Activated T-cell treated with anti-CD3 and anti-CD28 coated beads, Interleukin-2, amount 50 U/mL, for 24 hours (primary cell): ENCODE results near the gene USP35.
"Not testable (repeated sequence)": the region's sequence is repeated elsewhere in the genome, so short reads cannot be mapped to it uniquely, and the experiment has no call there.

Source experiments
- DNase-seq: peaks from one replicate; pipeline ENCODE4 v3.0.0-alpha.2; 2020
- H3K27ac Mint-ChIP-seq: 2 replicates; pipeline ENCODE4 v1.8.0; 2020; ENCODE audit warnings: mild to moderate bottlenecking, mixed read lengths
- H3K27me3 Mint-ChIP-seq: 2 replicates; pipeline ENCODE4 v1.8.0; 2020; ENCODE audit warnings: mixed read lengths
- H3K36me3 Mint-ChIP-seq: 2 replicates; pipeline ENCODE4 v1.8.0; 2020; ENCODE audit warnings: low read depth, mixed read lengths
- H3K4me1 Mint-ChIP-seq: 2 replicates; pipeline ENCODE4 v1.8.0; 2020; ENCODE audit warnings: low read depth, mixed read lengths
- H3K4me3 Mint-ChIP-seq: 2 replicates; pipeline ENCODE4 v1.8.0; 2020; ENCODE audit warnings: mild to moderate bottlenecking, moderate library complexity, mixed read lengths
- H3K9me3 Mint-ChIP-seq: 2 replicates; pipeline ENCODE4 v1.8.0; 2020; ENCODE audit warnings: mixed read lengths

USP35 gene

GRCh38 chr11:78223320-78223954, 34.7 kb downstream of the USP35 start:
- H3K4me3 Mint-ChIP-seq = no peak overlapping the region
- H3K36me3 Mint-ChIP-seq = peaks cover 22% of the 10 kb centered on the region
- peaks cover 27% of the 10 kb centered on the region for H3K4me1 Mint-ChIP-seq
- H3K27me3 Mint-ChIP-seq = no peaks in the 10 kb centered on the region
- DNase-seq = no peak
- H3K27ac Mint-ChIP-seq = no peak overlapping the region
- no peaks in the 10 kb centered on the region for H3K9me3 Mint-ChIP-seq

- H3K9me3 Mint-ChIP-seq = no peaks in the 10 kb centered on the region
- H3K36me3 Mint-ChIP-seq = peaks cover 16% of the 10 kb centered on the region
- H3K27ac Mint-ChIP-seq = peak overlapping the region; percentile 1
- peaks cover 27% of the 10 kb centered on the region for H3K4me1 Mint-ChIP-seq
- no peaks in the 10 kb centered on the region for H3K27me3 Mint-ChIP-seq
- no peak for DNase-seq
- H3K4me3 Mint-ChIP-seq = no peak overlapping the region
Observed at GRCh38 chr11:78224506-78224905, 35.8 kb downstream of the USP35 start.

GRCh38 chr11:78224906-78225420, 36.2 kb downstream of the USP35 start:
- Mint-ChIP-seq H3K4me1 (peaks cover 25% of the 10 kb centered on the region), H3K27ac (no peak overlapping the region)

GRCh38 chr11:78226684-78227680, 38.3 kb downstream of the USP35 start:
- H3K27ac Mint-ChIP-seq = peak overlapping the region; percentile 87
- H3K4me1 Mint-ChIP-seq = peaks cover 18% of the 10 kb centered on the region
- no peak overlapping the region for H3K4me3 Mint-ChIP-seq
- H3K36me3 Mint-ChIP-seq = peaks cover 4% of the 10 kb centered on the region
- H3K9me3 Mint-ChIP-seq = no peaks in the 10 kb centered on the region
- no peak for DNase-seq
- H3K27me3 Mint-ChIP-seq = no peaks in the 10 kb centered on the region

More at GRCh38 chr11:78224906-78225420, 36.2 kb downstream of the USP35 start:
- Mint-ChIP-seq H3K27me3 (no peaks in the 10 kb centered on the region), H3K4me3 (no peak overlapping the region), H3K9me3 (no peaks in the 10 kb centered on the region), H3K36me3 (peaks cover 16% of the 10 kb centered on the region)
- DNase-seq = no peak

- Mint-ChIP-seq H3K36me3 (peaks cover 4% of the 10 kb centered on the region), H3K9me3 (no peaks in the 10 kb centered on the region), H3K27me3 (no peaks in the 10 kb centered on the region), H3K27ac (no peak overlapping the region), H3K4me1 (peaks cover 18% of the 10 kb centered on the region), H3K4me3 (no peak overlapping the region)
- DNase-seq = no peak
Observed at GRCh38 chr11:78227921-78228320, 39.2 kb downstream of the USP35 start.

GRCh38 chr11:78228467-78228866, 39.7 kb downstream of the USP35 start:
- no peak for DNase-seq
- Mint-ChIP-seq H3K27ac (no peak overlapping the region), H3K4me3 (no peak overlapping the region), H3K27me3 (no peaks in the 10 kb centered on the region), H3K36me3 (peaks cover 4% of the 10 kb centered on the region), H3K4me1 (peaks cover 17% of the 10 kb centered on the region), H3K9me3 (no peaks in the 10 kb centered on the region)

- no peak overlapping the region for H3K4me3 Mint-ChIP-seq
- no peaks in the 10 kb centered on the region for H3K9me3 Mint-ChIP-seq
- DNase-seq = no peak
- peaks cover 4% of the 10 kb centered on the region for H3K36me3 Mint-ChIP-seq
- no peak overlapping the region for H3K27ac Mint-ChIP-seq
- no peaks in the 10 kb centered on the region for H3K27me3 Mint-ChIP-seq
- H3K4me1 Mint-ChIP-seq = peaks cover 16% of the 10 kb centered on the region
Observed at GRCh38 chr11:78229106-78229505, 40.4 kb downstream of the USP35 start.

GRCh38 chr11:78230161-78230877, 41.6 kb downstream of the USP35 start:
- no peaks in the 10 kb centered on the region for H3K27me3 Mint-ChIP-seq
- H3K9me3 Mint-ChIP-seq = no peaks in the 10 kb centered on the region
- H3K27ac Mint-ChIP-seq = no peak overlapping the region
- no peaks in the 10 kb centered on the region for H3K36me3 Mint-ChIP-seq
- DNase-seq = no peak
- peaks cover 16% of the 10 kb centered on the region for H3K4me1 Mint-ChIP-seq
- H3K4me3 Mint-ChIP-seq = no peak overlapping the region

GRCh38 chr11:78231962-78232501, 43.3 kb downstream of the USP35 start:
- Mint-ChIP-seq H3K36me3 (no peaks in the 10 kb centered on the region), H3K27ac (no peak overlapping the region), H3K27me3 (no peaks in the 10 kb centered on the region), H3K4me1 (peaks cover 11% of the 10 kb centered on the region), H3K9me3 (no peaks in the 10 kb centered on the region), H3K4me3 (no peak overlapping the region)
- DNase-seq = no peak

GRCh38 chr11:78233046-78233445, 44.3 kb downstream of the USP35 start:
- not testable (repeated sequence) for H3K9me3 Mint-ChIP-seq, DNase-seq, H3K27me3 Mint-ChIP-seq, H3K4me1 Mint-ChIP-seq, H3K4me3 Mint-ChIP-seq, H3K36me3 Mint-ChIP-seq, H3K27ac Mint-ChIP-seq

GRCh38 chr11:78234006-78234405, 45.3 kb downstream of the USP35 start:
- peaks cover 3% of the 10 kb centered on the region for H3K9me3 Mint-ChIP-seq
- DNase-seq = no peak
- H3K4me3 Mint-ChIP-seq = no peak overlapping the region
- no peaks in the 10 kb centered on the region for H3K36me3 Mint-ChIP-seq
- peaks cover 5% of the 10 kb centered on the region for H3K4me1 Mint-ChIP-seq
- H3K27me3 Mint-ChIP-seq = no peaks in the 10 kb centered on the region
- H3K27ac Mint-ChIP-seq = no peak overlapping the region

- H3K27me3 Mint-ChIP-seq = no peaks in the 10 kb centered on the region
- no peak overlapping the region for H3K4me3 Mint-ChIP-seq
- H3K9me3 Mint-ChIP-seq = peaks cover 18% of the 10 kb centered on the region
- no peak overlapping the region for H3K27ac Mint-ChIP-seq
- H3K36me3 Mint-ChIP-seq = peaks cover 9% of the 10 kb centered on the region
- no peak for DNase-seq
- no peaks in the 10 kb centered on the region for H3K4me1 Mint-ChIP-seq
Observed at GRCh38 chr11:78237293-78238046, 48.8 kb downstream of the USP35 start.

GRCh38 chr11:78239781-78240180, 51.1 kb downstream of the USP35 start:
- H3K4me1 Mint-ChIP-seq = peaks cover 6% of the 10 kb centered on the region
- H3K36me3 Mint-ChIP-seq = peaks cover 9% of the 10 kb centered on the region
- no peak overlapping the region for H3K4me3 Mint-ChIP-seq
- H3K27ac Mint-ChIP-seq = no peak overlapping the region
- H3K9me3 Mint-ChIP-seq = peaks cover 18% of the 10 kb centered on the region
- DNase-seq = no peak
- no peaks in the 10 kb centered on the region for H3K27me3 Mint-ChIP-seq

- H3K27ac Mint-ChIP-seq = no peak overlapping the region
- no peak overlapping the region for H3K4me3 Mint-ChIP-seq
- no peak for DNase-seq
- peaks cover 9% of the 10 kb centered on the region for H3K4me1 Mint-ChIP-seq
- H3K9me3 Mint-ChIP-seq = peaks cover 20% of the 10 kb centered on the region
- peaks cover 9% of the 10 kb centered on the region for H3K36me3 Mint-ChIP-seq
- no peaks in the 10 kb centered on the region for H3K27me3 Mint-ChIP-seq
Observed at GRCh38 chr11:78241475-78241874, 52.8 kb downstream of the USP35 start.
